HG02981 (cell line): ENCODE measurements around the gene NFIC.
"Not testable (repeated sequence)": the region's sequence is repeated elsewhere in the genome, so short reads cannot be mapped to it uniquely, and the experiment has no call there.

Experiments used
- ATAC-seq: cut with Tn5 transposase; IDR thresholded peaks from one replicate; pipeline ENCODE4 v1.9.1; 2021; ENCODE audit warnings: mild to moderate bottlenecking, moderate library complexity; ENCODE audit not compliant: unreplicated experiment

NFIC gene

DNA sequence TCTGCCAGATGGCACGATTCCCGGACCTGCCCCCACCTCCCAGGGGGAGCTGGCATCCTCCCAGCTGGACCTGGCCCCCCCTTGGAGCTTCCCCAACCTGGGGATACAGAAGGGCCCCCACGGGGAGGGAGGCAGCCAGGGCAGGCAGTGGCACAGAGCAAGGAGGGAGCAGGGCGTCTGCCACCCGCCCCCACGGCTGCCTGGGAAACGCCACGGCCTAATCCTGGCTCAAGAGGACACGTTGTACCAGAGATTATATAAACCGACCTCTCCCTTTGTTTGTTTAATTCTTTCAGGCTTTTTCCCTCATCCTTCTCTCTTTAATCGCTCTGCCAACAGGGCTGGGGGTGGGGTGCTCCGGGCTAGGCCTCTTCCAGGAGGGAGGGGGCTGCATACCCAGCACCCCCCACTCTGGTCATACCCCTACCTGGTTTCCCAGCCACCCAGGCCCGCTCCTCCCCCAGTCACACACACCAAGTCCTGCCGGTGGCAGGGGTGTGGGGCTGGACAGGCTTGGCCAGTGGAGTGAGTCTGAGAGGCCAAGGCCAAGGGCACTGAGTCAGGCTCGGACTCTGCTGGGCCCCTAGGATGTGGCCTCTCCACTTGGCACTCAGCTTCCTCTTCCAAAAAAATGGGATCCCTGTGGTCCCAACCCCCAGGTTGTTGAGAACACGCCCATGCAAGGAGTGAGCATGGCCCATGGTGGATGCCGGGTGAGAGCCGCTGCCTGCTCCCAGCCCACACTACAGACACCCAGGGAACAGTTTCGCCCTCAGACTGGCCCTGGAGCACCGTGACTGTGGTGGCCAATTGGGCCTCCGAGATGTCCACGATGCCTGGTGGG is 29.5 kb upstream of the NFIC start:
- no peak for ATAC-seq

GRCh38 chr19:3338541-3339181 is 27.7 kb upstream of the NFIC start:
- no peak for ATAC-seq

DNA sequence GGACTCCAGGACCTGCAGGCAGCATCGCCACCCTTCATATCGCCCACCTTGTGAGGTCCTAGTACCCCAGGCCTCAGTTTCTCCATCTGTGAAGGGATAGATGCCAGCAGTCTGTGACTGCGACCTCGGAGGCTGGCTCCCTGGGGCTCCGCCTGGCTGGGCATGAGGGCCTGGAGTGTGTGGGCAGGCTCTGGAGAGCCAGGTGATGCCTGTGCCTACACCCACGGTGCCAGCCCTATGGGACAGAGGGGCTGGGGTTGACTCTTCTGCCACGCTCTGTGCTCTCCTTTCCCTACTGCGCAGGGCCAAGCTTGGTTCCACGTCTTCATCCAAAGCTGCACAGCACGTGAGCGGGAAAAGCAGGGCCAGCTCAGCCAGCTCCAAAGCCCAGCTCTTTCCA is 26.0 kb upstream of the NFIC start:
- ATAC-seq = no peak

DNA sequence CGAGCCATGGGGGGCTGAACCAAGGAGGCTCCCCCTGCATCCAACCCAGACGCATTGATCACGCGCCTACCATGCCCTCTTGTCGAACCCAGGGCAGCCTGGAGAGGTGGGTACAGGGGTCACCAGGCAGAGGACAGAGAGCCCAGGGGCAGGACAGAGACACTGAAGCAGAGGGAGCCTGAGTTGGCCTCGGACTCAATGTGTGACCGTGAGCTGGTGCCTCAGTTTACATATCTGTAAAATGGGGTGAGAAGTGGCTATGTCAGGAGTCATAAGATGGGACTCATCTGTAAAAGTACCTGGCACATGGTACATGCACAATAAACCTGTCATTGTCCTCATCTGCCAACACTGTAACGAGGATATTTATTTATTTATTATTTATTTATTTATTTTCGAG is 24.1 kb upstream of the NFIC start:
- ATAC-seq = no peak

- ATAC-seq = not testable (repeated sequence)
Measured at GRCh38 chr19:3342962-3343361, 23.4 kb upstream of the NFIC start.

DNA sequence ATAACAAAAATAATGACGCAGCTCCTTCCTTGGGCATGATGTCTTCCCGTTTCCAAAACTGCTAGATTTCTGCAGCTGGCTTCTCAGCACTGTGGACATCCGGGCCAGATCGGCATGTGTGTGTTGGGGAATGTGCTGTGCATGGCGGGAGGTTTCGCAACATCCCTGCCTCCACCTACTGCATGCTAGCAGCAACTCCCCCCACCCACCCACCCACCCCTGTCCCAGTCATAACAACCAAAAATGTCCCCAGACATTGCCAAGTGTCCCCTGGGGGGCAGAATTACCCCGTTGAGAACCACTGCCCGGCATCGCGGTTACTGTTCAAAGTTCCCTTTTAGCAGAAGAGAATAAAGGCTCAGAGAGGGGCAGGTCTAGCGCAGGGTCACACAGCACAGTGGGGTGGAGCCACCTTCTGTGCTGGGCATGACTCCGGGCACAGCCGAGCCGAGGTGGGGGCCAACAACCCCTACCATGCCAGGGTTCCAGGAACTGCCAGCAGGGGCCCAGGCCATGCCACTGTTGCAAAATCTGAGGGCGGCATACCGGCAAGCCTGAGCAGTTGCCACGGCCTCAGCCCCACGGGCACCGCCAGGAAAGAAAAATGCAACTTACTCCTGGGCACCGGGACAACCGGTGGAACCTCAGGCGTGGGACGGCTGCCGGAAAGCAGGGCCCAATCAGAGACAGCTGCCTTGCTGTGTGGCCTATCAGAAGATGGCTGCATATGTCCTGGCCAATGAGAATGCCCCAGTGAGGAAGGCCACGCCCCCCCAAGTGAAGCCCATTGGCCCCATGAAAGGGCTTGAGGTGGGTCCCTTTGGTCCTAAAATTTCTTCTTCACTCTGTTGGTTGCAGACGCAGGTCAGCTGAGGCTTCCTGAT is 22.5 kb upstream of the NFIC start:
- ATAC-seq = no peak

DNA sequence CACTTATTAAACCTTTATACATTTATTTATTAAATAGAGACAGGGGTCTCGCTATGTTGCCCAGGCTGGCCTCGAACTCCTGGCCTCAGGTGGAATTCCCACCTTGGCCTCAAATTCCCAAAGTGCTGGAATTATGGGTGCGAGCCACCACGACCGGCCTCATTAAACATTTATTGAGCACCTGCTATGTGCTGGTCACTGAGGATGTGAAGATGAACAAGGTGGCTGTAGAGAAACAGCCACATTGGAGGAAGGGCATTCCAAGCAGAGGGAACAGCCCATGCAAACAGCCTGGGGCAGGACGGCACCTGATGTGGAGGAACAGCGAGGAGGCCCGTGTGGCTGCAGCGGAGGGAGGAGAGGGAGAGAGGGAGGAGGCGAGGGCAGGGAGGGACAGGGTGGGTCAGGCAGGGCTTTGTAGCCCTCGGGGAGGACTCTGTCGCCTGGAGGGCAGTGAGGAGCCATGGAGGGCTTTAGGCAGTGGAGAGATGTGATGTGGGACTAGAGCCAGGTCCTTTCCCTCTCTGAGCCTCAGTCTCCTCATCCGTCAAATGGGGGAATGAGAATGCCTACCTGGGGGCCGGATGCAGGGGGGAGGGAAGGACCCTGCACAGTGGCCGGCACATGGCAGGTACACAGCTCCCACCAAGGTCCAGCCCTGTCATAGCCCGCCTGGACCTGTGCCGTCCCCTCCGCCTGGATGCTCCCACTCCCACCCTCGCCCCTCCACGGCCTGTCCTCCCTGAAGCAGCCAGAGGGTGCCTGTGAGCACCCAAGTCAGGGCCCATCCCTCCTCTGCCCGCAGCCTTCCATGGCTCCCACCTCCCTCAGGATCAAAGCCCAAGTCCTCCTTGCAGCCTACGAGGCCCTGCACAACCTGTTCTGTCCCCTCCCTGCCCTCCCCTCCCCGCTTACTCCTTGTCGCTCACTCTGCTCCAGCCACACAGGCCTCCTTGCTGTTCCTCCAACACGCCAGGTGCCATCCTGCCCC is 21.5 kb upstream of the NFIC start:
- no peak for ATAC-seq

GRCh38 chr19:3345850-3346460 is 20.4 kb upstream of the NFIC start:
- ATAC-seq = no peak

GRCh38 chr19:3346677-3347353 is 19.6 kb upstream of the NFIC start:
- ATAC-seq = no peak

DNA sequence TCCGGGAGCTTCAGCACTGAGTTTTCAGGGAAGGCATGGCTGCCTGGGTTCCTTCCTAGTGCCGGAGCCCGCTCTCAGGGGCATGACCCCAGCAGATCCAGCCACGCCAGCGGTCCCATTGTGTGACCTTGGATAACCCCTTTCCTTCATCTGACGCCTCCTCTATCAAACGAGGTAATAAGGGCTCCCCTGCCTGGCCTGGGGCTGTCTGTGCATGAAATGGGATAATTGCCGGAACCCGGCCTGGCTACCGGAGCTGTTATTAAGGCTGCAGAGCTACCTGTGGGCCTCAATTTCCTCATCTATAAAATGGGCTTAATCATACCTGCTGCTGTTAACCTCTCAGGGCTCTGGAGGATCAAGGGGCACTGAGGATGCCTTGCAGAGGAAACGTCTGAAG is 18.3 kb upstream of the NFIC start:
- no peak for ATAC-seq

GRCh38 chr19:3348469-3348868 is 17.9 kb upstream of the NFIC start:
- ATAC-seq = not testable (repeated sequence)

GRCh38 chr19:3350014-3350663 is 16.2 kb upstream of the NFIC start:
- ATAC-seq = no peak

- no peak for ATAC-seq
Measured at GRCh38 chr19:3351702-3352447, 14.5 kb upstream of the NFIC start.

- no peak for ATAC-seq
Measured at GRCh38 chr19:3353493-3353892, 12.9 kb upstream of the NFIC start.

DNA sequence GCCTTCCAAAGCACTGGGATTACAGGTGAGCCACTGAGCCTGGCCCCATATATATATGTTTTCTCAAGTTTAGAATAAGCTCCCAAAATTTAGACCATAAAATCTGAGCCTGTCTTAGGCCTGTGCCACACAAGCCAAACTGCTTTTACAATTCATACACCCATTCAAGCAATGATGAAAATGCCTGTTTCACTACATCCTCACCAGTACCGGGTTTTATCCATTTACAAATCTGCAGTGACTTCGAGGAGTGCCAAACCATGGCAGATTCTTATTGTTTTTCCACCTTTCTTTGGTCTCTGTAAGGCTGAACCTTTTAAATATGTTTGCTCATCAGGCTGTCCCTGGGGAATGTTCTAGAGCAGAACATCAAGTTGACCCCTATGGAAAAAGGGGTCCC is 9.6 kb upstream of the NFIC start:
- no peak for ATAC-seq

DNA sequence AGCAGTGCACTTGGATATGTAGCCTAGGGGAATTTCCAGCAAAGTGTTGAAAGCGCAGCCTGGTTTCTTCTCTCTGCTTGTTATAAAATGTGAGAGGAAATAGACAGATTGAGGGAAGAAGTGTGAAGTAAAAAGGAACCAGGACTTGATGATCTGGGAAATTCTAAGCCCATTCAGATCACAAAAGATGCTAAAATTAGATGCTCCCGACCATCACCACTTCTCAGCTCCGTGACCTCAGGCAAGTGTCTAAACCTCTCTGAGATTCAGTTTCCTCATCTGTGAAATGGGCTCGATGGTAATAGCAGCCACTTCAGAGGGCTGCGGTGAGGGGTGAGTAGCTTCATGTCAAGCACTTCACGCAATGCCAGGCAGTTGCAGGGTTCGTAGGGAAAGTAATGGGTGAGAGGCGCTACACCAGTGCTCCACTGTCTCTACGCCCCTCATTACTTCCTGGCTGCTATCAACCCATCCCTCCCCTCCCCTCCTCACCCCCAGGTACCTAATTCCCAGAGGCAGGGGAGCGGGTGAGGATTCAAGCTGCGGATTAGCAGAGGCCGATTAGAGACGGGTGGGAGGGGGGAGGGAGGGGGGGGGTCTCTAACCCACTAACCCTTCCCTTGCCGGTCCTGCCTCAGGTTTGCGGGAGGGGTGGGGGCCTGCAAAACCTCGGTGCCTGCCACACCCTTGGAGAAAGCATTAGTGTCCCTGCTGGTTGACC is 9.0 kb upstream of the NFIC start:
- no peak for ATAC-seq

- no peak for ATAC-seq
Measured at GRCh38 chr19:3357992-3358688, 8.2 kb upstream of the NFIC start.
